GM21619 (cell line): ENCODE data around the gene JAZF1.
"Not testable (repeated sequence)": the region's sequence is repeated elsewhere in the genome, so short reads cannot be mapped to it uniquely, and the experiment has no call there.

Experiments
- ATAC-seq: cut with Tn5 transposase; IDR thresholded peaks from one replicate; pipeline ENCODE4 v1.9.1; 2021; ENCODE audit not compliant: unreplicated experiment

JAZF1 gene

DNA sequence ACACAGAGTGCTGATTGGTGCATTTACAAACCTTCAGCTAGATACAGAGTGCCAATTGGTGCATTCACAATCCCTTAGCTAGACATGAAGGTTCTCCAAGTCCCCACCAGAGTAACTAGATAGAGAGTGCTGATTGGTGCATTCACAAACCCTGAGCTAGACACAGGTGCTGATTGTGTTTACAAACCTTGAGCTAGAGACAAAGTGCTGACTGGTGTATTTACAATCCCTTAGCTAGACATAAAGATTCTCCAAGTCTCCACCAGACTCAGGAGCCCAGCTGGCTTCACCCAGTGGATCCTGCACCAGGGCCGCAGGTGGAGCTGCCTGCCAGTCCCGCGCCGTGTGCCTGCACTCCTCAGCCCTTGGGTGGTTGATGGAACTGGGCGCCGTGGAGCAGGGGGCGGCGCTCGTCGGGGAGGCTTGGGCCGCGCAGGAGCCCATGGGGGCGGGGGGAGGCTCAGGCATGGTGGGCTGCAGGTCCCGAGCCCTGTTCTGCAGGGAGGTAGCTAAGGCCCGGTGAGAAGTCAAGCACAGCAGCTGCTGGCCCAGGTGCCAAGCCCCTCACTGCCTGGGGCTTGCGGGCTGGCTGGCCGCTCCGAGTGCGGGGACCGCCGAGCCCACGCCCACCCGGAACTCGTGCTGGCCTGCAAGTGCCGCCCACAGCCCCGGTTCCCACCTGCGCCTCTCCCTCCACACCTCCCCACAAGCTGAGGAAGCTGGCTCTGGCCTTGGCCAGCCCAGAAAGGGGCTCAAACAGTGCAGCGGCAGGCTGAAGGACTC, 323.7 kb downstream of the JAZF1 start:
- ATAC-seq = not testable (repeated sequence)

DNA sequence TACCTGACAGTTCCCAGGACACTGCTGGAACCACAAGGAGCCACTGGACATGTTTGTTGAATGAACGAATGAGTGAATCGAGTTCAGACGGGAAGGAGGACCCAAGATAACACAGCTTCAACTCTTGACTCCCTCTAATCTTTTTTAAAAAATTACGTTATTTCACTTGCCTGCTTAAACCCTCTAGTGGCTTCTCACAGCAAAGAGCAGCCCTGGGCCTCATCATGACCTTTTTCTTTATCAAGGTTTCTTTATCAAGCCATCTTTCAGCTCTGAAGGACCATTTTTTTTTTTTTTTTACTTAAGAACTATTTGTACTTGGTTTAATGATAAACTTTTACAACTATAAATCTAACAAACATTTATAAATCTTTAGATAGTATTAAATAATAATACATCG, 330.1 kb downstream of the JAZF1 start:
- no peak for ATAC-seq

DNA sequence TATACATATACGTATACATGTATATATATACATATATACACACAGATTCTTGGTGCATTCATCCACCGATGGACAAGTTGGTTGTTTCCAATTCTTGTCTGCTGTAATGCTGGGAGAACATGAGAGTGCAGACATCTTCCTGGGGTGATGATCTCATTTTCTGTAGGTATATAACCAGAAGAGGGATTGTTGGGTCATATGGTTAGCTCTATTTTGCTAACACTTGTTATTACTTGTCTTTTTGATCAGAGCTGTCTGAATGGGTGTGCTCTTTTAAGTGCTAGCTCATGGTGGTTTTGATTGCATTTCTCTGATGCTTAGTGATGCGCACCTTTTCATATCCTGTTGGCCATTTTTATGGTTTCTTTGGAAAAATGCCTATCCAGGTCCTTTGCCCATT, 334.2 kb downstream of the JAZF1 start:
- no peak for ATAC-seq

DNA sequence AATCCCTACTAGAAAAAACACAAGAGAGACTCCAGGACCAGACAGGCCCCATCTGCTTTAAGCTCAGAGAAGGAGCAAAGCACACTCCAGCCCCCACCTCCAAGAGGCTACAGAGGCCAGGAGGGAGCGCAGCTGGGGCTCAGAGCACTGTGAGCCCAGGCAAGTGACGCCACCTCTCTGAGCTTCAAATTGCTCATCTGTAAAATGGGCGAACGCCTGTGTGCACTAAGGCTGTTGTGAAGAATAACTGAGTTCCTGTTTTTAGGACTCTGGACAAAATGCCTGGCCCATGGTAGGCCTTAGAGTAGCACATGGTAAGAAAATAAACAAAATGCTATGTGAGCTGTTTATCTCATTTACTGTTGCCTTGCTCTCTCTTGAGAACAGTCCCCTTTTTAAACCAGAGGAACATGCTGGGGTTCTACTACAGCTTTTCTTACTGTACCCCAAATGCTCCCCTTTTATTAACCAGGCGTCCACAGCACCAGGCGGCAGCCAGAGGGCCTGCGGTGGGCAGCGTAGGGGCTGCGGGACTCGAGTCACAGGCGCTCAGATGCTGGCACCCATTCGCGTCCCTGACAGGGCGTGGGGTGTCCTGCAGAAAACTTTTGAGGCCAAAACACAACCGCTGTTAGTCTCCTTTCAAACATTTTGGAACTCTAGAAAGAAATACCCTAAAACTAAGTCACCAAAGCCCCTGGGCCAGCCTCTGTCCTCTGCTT, 336.9 kb downstream of the JAZF1 start:
- no peak for ATAC-seq

DNA sequence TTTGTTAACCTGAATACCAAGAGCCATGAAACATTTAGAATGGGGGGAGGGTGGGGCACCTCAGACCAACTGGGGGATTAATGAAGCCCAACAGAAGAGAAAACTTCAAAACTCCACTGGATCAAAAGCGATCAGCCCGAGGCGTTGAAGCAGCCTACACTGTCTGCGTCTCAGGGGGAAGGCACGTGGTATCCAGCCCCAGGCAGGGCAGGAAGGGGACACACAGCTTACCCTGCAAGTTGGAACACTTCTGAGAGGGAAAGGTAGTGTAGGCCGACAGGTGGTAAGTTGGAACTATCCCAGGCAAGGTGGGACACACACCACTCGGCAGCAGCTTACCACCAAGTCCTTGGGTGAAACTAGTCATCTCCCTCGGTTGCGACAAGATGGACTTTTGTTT, 337.7 kb downstream of the JAZF1 start:
- ATAC-seq = no peak

DNA sequence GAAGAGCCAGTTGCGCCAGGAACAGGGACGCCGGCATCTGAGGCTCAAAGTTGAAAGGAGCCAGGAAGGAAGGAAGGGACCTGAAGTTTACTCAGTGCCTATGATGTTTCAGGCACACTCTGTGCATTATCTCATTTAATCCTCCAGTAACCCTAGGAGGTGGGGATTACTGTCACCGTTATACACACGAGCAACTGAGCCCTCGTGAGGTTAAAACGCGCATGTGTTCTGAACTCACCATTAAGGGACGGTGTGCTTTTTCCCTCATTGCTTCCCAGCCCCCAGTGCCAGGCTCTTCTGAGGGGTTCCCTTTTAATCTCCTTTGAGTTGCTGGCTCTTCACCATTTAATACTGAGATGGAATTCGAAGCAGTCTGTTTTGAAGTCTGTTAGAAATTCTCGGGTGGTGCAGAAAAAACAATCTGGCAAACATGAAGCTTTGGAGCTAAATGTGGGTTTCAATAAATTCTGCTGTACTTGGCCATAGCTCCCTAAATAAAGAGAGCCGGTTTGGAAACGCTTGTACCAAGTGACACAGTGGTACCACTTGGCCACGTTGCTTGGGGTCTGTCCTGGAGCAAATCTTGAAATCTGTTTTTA, 338.4 kb downstream of the JAZF1 start:
- ATAC-seq = no peak

DNA sequence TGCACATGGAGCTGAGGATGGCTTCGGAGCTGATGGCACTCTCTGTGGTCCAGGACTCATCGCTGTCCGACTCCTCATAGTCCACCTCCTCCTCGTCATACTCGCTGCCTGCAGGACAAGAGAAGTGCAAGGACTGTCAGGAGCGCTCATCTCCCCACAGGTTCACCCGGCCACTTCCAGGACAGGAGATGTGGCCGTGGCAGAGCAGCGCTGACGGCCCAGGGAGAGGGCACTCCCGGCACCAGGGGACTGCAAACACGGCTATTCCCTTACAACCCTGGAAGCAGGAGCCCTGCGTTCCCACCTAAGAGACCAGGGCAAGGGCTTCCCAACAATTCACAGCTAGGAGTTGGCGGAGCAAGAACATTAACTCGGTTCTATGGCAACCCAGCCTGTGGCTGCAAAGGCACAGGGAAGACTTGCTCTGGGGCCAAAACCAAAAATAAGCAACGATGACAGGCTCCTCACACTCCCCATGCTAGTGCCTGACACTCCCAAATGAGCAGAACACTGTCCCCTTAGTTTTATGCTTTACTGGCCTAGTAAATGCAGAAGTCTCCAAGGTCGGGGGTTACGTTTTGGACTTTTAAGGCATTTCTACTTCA, 339.7 kb downstream of the JAZF1 start:
- no peak for ATAC-seq

DNA sequence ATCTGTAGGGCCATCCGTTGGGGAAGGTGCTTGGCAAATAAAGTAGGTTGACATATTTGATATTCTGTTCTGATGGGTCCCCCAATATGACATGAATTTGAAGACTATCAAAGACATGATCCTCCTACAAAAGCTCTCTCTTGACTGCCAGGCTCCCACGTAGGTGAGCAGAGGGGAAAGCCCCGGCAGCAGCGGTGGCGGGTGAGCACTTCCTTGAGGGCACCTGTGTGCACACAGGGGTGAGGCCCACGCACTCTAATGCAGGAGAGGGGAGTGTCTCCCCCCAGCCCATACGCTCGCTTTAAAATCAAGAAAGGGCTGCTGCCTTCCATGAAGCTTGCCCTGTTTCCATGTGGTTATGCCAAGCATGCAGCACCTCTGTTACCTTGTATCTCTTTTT, 340.3 kb downstream of the JAZF1 start:
- no peak for ATAC-seq

DNA sequence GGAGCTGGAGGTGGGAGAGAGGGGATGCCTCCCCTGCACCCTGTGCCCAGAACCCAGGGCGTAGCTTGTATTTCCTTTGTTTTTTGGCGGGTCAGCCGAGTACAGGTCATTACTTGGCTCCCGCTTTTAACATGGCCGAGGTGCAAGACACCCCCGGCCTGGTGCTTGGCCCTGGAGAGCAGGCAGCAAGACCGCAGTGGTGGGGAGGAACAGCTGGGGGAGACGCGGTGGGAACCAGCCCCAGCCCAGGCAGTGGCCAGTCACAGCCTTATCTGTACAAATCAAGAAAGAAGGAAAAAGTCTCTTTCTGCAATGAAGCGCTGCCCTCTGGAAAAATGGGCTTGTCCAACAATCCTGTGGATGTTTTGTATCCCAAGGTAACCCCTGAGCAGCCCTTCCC, 341.5 kb downstream of the JAZF1 start:
- ATAC-seq = no peak

DNA sequence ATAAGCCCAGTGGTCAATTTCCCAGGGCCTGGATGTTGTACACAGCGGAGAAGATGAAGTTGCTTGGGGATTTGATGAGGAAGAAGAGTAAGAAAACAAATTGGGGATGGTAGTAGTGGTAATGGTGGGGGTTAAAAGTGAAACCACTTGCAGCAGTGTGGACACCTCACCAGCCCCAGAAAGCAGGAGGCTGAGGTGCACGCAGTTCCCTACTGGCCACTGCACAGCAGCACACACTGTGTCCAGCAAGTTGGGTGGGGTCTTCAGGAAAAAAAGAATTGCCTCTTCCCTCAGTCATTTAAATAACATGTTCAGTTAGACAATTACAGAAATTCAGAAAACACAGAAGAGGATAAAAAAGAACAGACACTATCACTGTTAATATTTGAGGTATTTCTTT, 344.1 kb downstream of the JAZF1 start:
- no peak for ATAC-seq

DNA sequence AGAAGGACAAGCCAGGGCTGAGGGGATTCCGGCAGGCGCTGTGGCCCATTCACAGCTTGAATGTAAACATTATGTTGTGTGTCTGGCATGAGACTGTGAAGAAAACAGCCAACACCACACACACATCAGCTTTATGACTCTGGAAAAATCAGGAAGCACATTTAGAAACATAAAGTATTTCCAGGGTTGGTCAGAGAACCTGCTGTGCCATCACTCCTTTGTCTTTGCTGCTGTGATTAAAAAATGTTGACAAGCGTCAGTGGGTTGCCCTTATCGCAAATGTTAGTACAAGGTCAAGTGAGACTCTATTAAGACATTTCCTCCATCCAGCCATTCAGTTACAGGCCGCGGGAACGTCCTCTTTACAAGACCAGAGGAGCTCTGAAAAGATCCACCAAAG, 345.2 kb downstream of the JAZF1 start:
- ATAC-seq = no peak

DNA sequence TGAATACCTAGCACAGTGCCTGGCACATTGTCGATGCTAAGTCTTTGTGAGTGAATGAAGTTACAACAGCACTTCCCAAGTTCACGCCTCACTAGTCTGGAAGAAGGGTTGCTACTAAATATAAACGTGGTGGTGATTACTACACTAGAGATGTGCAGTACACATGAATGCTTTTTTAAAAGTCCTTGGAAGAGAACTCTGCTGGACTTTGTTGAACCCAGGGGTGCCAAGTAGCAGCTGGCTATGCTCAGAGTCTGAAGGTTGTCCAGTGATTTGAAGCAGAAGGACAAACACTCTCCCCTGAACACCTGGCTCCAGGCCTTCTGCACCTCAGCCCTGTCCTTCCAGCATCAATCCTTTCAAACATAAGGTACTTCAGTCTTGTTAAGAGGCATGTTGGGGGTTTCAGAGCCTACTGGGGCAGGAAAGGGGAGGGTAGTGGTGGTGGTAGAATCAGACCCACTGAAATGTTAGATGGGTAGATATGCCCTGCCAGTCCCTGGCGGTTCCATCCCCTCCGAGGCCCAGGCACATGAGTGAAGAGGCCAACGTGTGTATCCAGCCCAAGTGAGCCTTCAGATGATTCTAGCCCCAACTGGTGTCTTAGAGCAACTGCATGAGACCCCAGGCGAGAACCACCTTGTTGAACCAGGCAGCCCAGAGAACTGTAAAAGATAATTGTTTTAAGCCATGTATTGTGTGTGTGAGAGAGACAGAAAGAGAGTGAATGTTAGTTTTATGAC, 346.2 kb downstream of the JAZF1 start:
- ATAC-seq = no peak

DNA sequence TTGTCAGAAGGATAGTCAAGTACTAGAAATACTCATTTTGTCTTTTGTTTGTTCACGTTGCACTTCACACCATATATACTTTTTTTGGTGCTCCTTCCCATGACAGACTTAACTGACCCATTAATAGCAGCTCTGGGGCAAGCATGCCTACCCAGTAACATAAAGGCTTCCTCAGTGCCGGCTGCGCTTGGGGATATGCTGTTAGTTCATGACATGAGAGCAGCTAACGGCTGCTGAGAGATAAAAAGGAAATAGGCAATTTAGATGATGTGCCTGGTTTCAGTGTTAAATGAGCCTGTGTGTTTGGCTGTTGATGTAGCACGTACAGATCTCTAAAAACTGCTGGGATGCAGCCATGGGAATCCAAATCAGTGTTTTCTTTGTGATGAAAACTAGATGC, 354.2 kb downstream of the JAZF1 start:
- ATAC-seq = no peak

DNA sequence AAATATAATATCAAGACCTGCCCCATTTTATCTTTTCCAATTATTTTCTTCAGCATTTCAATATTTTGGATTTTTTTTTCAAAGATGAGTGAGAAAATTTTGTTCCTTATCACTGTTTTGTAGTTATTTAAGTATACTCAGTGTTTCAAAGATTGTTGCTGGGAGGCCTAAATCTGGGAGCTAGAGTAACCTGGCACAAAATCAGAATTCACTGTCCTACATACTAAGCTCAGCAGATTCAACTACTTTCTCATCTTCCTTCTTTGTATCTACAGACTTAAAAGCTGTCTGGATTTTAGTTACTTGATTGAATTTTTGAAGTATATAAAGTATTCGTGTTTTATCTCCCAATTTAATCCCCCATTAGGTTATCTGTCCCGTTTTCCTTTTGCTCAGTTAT, 354.7 kb downstream of the JAZF1 start:
- no peak for ATAC-seq

DNA sequence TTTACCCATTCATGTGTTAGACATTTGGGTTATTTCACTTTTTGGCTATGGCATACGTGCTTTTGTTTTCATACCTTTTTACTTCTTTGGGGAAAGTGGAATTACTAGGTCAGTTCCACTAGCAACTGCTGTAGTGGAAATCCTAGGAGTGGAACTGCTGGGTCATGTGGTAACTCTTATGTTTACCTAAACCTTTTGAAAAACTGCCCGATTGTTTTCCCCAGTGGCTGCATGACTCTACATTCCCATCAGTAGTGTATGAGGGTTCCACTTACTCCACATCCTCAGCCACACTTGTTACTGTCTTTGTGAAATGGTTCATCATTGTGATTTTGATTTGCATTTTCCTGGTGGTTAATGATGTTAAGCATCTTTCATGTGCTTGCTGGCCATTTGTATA, 358.4 kb downstream of the JAZF1 start:
- ATAC-seq = no peak

DNA sequence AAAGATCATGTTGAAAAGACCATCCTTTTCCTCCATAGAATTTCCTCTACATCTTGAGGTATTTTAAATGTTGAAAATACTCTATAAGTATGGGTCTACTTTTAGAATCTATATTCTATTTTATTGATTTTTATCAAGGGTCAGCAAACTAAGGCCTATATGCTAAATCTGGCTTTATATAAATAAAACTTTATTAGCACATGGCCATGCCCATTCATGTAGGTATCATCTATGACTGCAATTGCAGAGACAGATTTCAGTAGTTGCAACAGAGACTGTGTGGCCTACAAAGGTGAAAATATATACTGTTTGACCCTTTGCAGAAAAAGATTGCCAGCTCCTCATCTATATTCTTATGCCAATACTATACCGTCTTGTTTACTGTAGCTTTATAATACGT, 367.9 kb downstream of the JAZF1 start:
- no peak for ATAC-seq

DNA sequence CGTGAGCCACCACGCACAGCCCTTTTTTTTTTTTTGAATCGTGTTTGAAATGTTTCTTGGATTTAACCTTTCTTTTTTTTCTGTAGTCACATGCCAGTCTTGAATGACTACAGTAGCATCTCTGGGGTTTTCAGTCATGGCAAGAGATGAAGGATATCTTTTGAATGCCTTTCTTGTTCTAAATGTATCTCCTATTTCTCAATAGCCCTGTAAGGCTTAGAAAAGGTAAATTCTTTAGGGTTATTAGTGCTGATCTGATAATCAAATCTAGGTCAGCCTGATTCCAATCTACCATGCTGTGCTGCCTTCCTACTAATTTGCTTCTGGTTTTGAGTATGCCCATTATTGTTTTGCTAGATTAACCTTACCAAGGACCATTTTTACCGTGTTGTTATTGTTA, 370.4 kb downstream of the JAZF1 start:
- no peak for ATAC-seq

DNA sequence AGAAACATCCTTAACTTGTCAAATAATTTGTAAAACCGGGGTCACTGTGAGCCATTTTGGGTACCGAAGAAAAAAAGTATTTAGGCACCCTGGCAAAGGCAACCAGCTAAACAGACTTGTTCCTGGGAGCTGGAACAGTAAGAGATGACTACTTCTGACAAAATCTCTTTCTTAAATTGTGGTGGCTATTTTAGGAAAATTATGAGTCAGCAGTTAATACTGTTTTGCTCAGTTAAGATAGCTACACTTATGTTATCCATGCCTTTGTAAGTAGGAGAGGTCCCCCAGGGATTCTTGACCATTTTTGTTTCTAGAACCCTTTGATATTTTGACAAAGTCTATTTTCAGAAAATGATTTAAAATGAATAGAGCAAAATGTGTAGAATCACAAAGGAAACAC, 372.0 kb downstream of the JAZF1 start:
- ATAC-seq = no peak

DNA sequence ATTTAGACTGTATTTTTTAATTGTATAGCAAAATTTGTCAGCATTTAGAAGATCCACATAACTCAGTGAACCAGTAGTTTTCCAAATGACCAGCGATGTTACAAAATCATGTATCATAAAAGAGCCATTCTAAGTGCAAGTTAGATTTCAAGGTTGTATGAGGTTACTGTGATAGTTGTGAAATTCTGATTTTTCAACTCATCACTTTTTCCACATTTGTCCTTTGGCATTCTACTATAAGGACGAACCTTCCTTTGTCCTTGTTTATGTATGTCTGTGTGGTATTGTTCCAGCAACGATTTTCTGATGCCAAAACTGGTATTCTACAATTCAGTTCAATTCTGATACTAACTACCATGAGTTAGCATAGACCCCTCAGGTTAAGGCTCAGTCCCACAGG, 376.5 kb downstream of the JAZF1 start:
- no peak for ATAC-seq

DNA sequence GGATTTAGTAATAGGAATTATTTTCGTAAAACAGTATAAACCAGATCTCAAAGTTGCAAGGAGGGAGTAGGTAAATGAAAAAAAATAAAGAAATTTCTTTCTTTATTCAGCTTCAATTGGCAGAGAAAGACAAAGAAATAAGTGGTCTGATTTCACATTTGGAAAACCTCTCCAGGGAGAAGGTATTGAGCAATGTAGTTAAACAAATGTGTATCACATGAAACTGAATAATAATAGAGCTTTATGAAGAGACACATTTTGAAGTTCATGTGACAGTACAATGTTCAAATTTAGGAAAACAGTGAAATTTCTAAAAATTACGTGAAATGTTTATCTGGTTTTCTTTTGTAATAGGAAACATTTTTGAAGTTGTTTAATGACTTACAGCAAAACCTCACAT, 377.6 kb downstream of the JAZF1 start:
- no peak for ATAC-seq

DNA sequence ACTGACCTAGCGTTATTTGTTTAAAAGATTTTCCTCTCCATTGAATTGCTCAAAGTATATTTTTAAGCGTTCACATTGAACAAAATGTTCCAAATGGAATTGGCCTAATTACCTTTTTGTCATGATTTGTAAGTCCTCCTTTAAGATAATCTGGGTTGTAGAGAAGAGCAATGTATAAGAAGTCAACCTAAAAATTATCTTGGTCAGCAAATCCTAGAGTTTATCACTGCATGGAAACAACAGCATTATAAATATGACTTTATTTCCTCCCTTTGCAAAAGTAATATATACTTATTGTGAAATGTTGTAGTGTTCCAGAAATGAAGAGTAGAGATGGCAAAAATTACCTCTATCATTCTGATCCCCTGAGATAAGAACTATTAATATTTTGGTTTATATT, 381.4 kb downstream of the JAZF1 start:
- no peak for ATAC-seq
